Lung (tissue), 12 donors: ENCODE measurements around the gene SRF. TPM values are rescaled to one million over a fixed set of nuclear protein-coding genes. Genes with fewer than 3 reads are reported as not detected.

Experiments used
- ATAC-seq: fragments of 200-7000 bp; cut with Tn5 transposase; one replicate; pipeline ENCODE4 v1.9.1; 2020; ENCODE audit warnings: moderate number of reproducible peaks; ENCODE audit not compliant: insufficient read depth, low FRiP score
- DNase-seq, 3 donors: peaks; one replicate each; pipeline ENCODE4 v3.0.0-alpha.2; 2013 to 2017
- H3K27ac ChIP-seq, 2 donors: one replicate each; pipeline ENCODE4 v1.5.1; 2013; ENCODE audit warnings: mild to moderate bottlenecking in 2 of 2, moderate library complexity in 2 of 2, control low read depth in 1 of 2, inconsistent platforms in 1 of 2, low read depth in 1 of 2, low read length in 1 of 2
- H3K27me3 ChIP-seq, 3 donors: one replicate each; pipeline ENCODE4 v1.5.1; 2013; ENCODE audit warnings: low read length in 2 of 3; ENCODE audit not compliant: control insufficient read depth in 3 of 3, insufficient read depth in 3 of 3
- H3K36me3 ChIP-seq, 4 donors: one replicate each; pipeline ENCODE4 v1.5.1; 2013; ENCODE audit warnings: low read length in 4 of 4, mild to moderate bottlenecking in 1 of 4, moderate library complexity in 1 of 4; ENCODE audit not compliant: control insufficient read depth in 4 of 4, insufficient read depth in 4 of 4
- H3K4me1 ChIP-seq, 5 donors: one replicate each; pipeline ENCODE4 v1.5.1; 2013; ENCODE audit warnings: low read length in 5 of 5, mild to moderate bottlenecking in 2 of 5, moderate library complexity in 1 of 5; ENCODE audit not compliant: control insufficient read depth in 5 of 5, insufficient read depth in 5 of 5
- H3K4me3 ChIP-seq: one replicate; pipeline ENCODE4 v1.5.1; 2013; ENCODE audit warnings: mild to moderate bottlenecking, control low read depth, moderate library complexity
- H3K9ac ChIP-seq, 2 donors: one replicate each; pipeline ENCODE4 v1.5.1; 2013; ENCODE audit warnings: low read length in 2 of 2, control low read depth in 1 of 2; ENCODE audit not compliant: insufficient read depth in 1 of 2
- H3K9me3 ChIP-seq, 4 donors: one replicate each; pipeline ENCODE4 v1.5.1; 2013; ENCODE audit warnings: low read length in 3 of 4, mild to moderate bottlenecking in 1 of 4, moderate library complexity in 1 of 4; ENCODE audit not compliant: control insufficient read depth in 4 of 4, insufficient read depth in 3 of 4
- WGBS, 2 donors: extraction: QIAGEN DNeasy Blood & Tissue Kit; methylation state at CpG; one replicate each; pipeline ENCODE4 v1.1.7; 2013; 5-methylcytosine and 5-hydroxymethylcytosine counted together
- polyA plus RNA-seq, 2 donors: library from polyadenylated mRNA; stranded (reverse); fragments of 200-250 nt; gene quantifications; one replicate each; pipeline ENCODE4 v1.2.1, GENCODE V29; 2013
- total RNA-seq, 2 donors: library from RNA; depleted of rRNA in 1 of 2; stranded (reverse); fragments of >200 nt in 1 of 2; gene quantifications; one replicate each; pipeline ENCODE4 v1.2.1, GENCODE V29; 2014 to 2021
- TF ChIP-seq, protein P1 (sequence below): IDR thresholded peaks from 2 replicates; pipeline ENCODE4 v1.5.1; 2012; ENCODE audit warnings: mild to moderate bottlenecking; ENCODE audit errors: control extremely low read depth, extremely low read depth
- donor health status: control.
- donor health status: control.
- donor health status: Bipolar disorder and iron deficiency.
- donor health status: healthy.
- donor health status: DM: yes; HTN: yes; CAD: no.

The SRF gene
- total and polyA plus RNA-seq, 4 donors, result 12.7 to 42.0 (median 29.0) TPM

DNA sequence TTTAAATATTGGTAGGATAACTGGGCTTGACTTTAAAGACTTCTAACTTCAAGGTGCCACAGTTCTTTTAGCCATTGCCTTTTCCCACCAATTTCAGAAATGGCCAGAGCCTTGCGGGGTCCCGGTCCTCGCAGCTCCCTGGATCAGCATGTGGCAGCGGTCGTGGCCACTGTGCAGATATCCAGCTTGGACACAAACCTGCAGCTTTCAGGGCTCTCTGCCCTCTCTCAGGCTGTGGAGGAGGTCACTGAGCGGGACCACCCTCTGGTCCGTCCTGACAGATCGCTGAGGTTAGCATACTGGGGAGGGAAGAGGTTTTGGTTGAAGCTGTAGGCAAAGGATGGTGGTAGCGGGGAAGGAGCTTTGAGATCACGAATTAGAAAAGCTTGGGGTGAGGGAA, 17.4 kb downstream of the SRF start:
- H3K27me3 ChIP-seq, result no peaks in the 10 kb centered on the region
- TF ChIP-seq, protein P1, sequence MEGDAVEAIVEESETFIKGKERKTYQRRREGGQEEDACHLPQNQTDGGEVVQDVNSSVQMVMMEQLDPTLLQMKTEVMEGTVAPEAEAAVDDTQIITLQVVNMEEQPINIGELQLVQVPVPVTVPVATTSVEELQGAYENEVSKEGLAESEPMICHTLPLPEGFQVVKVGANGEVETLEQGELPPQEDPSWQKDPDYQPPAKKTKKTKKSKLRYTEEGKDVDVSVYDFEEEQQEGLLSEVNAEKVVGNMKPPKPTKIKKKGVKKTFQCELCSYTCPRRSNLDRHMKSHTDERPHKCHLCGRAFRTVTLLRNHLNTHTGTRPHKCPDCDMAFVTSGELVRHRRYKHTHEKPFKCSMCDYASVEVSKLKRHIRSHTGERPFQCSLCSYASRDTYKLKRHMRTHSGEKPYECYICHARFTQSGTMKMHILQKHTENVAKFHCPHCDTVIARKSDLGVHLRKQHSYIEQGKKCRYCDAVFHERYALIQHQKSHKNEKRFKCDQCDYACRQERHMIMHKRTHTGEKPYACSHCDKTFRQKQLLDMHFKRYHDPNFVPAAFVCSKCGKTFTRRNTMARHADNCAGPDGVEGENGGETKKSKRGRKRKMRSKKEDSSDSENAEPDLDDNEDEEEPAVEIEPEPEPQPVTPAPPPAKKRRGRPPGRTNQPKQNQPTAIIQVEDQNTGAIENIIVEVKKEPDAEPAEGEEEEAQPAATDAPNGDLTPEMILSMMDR, result no peak
- H3K9ac ChIP-seq, result no peak overlapping the region
- no peak overlapping the region for H3K27ac ChIP-seq
- H3K36me3 ChIP-seq, result peaks cover 12 to 34% (median 26%) of the 10 kb centered on the region in 4 donors
- no peak overlapping the region for H3K4me3 ChIP-seq
- no peaks in the 10 kb centered on the region for H3K4me1 ChIP-seq
- no peak for ATAC-seq
- DNase-seq, result no peak
- no peaks in the 10 kb centered on the region for H3K9me3 ChIP-seq
- WGBS, 2 donors, result 95 to 96% methylated on average over 10 of the region's 10 CpGs

DNA sequence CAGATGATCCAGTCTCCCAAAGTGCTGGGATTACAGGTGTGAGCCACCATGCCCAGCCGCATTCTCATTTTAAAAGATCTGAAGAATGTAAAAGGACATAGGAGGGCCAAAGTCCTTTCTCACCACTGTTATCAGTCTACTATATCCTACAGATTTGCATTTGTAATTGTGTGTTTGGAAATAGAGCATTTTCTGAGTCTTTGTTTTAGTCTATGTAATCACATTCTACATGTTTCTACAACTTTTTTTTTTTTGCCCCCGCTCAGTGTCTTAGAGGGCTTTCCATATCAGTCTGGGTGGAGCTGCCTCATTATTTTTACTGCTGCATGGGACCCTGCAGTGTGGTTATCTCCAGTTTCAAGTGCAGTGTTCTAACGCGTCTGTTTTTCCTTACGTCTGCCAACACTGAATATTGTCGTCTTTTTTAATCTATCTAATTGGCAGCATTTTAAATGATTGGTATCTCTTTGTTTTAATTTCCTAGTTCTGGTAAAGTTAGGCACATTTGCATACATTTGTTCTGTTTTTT, 18.8 kb downstream of the SRF start:
- H3K27me3 ChIP-seq, result no peaks in the 10 kb centered on the region
- 85 to 94% methylated on average over 6 of the region's 6 CpGs for WGBS, 2 donors
- no peak overlapping the region for H3K9ac ChIP-seq
- TF ChIP-seq, protein P1, result no peak
- H3K36me3 ChIP-seq, result peaks cover 12 to 34% (median 24%) of the 10 kb centered on the region in 4 donors
- DNase-seq (no peak), ATAC-seq (no peak)
- H3K4me3 ChIP-seq, result no peak overlapping the region
- H3K9me3 ChIP-seq, result no peaks in the 10 kb centered on the region
- no peak overlapping the region for H3K27ac ChIP-seq
- no peaks in the 10 kb centered on the region for H3K4me1 ChIP-seq

DNA sequence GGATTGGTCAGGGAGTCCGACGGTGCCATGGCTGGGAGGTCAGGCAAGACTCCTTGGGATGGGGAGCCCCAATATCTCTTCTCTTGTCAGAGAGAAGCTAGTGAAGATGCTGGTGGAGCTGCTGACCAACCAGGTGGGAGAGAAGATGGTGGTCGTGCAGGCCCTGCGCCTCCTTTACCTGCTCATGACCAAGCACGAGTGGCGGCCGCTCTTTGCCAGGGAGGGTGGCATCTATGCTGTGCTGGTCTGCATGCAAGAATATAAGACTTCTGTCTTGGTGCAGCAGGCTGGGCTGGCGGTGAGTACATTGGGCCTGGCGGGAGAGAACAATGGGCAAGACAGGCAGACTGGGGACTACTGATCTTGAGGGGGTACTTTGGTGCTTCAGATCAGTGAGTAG, 21.8 kb downstream of the SRF start:
- no peak overlapping the region for H3K27ac ChIP-seq
- H3K27me3 ChIP-seq, result no peaks in the 10 kb centered on the region
- no peak overlapping the region for H3K9ac ChIP-seq
- ATAC-seq (no peak), DNase-seq (no peak)
- TF ChIP-seq, protein P1, result no peak
- peaks cover 7 to 28% (median 23%) of the 10 kb centered on the region in 4 donors for H3K36me3 ChIP-seq
- no peaks in the 10 kb centered on the region for H3K4me1 ChIP-seq
- no peak overlapping the region for H3K4me3 ChIP-seq
- WGBS, 2 donors, result 97 to 98% methylated on average over 9 of the region's 9 CpGs
- no peaks in the 10 kb centered on the region for H3K9me3 ChIP-seq

DNA sequence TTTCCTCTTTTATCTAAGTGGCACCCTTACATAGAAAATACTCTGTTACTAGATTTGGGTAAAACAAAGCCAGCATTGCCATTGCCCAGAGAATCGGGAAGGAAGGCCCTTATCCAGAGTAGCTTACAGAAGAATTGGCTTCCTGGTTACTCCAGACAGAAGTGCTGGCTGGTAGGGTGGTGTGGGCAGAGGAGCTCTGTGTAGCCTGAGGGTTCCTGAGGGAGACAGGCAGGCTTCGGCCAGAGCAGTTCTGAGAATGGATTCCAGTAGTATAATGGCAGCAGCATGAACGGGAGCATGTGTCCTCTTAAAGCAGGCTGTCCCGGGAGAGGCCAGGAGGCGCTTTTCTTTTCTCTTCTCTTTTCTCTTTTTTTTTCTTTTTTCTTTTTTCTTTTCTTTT, 22.9 kb downstream of the SRF start:
- ATAC-seq, result no peak
- TF ChIP-seq, protein P1, result no peak
- Histone ChIP-seq H3K27ac (no peak overlapping the region), H3K27me3 (no peaks in the 10 kb centered on the region), H3K36me3 (peaks cover 7 to 27% (median 20%) of the 10 kb centered on the region in 4 donors), H3K4me3 (no peak overlapping the region), H3K9ac (no peak overlapping the region), H3K4me1 (no peaks in the 10 kb centered on the region), H3K9me3 (no peaks in the 10 kb centered on the region)
- 94 to 97% methylated on average over 5 of the region's 5 CpGs for WGBS, 2 donors
- no peak for DNase-seq
